Measurements from ENCODE around the gene RAB40AL.

DNA sequence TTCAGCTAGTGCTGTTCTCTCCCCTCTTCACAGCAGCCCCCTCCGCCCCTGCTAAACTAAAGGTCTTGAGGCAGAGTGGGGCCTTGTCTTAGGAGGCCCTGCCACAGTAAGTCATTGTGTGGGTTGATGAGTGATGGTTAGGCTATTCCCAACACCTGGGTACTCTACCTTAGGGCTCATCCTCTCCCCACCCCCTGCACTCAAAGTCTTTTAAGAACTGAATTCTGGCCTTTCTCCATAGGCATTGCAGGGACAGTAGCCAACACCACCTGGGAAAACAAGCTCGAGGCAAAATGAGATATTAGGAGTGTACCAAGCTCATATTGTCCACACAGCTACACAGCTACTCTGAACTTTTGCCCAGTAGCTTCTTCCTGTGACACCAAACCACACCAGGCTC is 42.5 kb downstream of the RAB40AL start:
- TF ChIP-seq, protein P1, sequence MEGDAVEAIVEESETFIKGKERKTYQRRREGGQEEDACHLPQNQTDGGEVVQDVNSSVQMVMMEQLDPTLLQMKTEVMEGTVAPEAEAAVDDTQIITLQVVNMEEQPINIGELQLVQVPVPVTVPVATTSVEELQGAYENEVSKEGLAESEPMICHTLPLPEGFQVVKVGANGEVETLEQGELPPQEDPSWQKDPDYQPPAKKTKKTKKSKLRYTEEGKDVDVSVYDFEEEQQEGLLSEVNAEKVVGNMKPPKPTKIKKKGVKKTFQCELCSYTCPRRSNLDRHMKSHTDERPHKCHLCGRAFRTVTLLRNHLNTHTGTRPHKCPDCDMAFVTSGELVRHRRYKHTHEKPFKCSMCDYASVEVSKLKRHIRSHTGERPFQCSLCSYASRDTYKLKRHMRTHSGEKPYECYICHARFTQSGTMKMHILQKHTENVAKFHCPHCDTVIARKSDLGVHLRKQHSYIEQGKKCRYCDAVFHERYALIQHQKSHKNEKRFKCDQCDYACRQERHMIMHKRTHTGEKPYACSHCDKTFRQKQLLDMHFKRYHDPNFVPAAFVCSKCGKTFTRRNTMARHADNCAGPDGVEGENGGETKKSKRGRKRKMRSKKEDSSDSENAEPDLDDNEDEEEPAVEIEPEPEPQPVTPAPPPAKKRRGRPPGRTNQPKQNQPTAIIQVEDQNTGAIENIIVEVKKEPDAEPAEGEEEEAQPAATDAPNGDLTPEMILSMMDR (IDR thresholded peaks at IDR 0.05; ENCODE audit: low read depth, low read length, poor library complexity, severe bottlenecking): no peak
- TF ChIP-seq EZH2phosphoT487 (IDR thresholded peaks at IDR 0.05; ENCODE audit: borderline replicate concordance, low read length): no peak

All from DOHH2 (cell line).